Measurements from ENCODE around the gene PNCK.

DNA sequence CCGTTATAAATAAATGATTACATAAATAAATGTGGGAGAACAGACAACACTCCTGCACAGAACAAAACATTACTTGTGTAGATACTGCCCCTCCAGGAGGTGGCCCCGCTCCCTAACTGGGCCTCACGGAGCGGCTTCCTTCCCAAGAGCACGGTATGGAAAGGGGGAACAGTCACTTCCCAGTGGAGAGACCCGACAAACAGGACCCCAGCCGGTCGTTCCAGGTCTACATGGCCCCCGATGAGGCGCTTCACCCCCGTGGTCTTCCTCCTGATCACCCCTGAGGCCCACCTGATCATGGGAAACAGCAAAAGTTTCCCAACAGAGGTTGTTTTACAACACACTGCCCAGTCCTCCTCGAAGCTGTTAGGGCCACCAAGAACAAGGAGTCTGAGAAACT lies 7.6 kb upstream of the PNCK start:
- TF ChIP-seq, protein P1, sequence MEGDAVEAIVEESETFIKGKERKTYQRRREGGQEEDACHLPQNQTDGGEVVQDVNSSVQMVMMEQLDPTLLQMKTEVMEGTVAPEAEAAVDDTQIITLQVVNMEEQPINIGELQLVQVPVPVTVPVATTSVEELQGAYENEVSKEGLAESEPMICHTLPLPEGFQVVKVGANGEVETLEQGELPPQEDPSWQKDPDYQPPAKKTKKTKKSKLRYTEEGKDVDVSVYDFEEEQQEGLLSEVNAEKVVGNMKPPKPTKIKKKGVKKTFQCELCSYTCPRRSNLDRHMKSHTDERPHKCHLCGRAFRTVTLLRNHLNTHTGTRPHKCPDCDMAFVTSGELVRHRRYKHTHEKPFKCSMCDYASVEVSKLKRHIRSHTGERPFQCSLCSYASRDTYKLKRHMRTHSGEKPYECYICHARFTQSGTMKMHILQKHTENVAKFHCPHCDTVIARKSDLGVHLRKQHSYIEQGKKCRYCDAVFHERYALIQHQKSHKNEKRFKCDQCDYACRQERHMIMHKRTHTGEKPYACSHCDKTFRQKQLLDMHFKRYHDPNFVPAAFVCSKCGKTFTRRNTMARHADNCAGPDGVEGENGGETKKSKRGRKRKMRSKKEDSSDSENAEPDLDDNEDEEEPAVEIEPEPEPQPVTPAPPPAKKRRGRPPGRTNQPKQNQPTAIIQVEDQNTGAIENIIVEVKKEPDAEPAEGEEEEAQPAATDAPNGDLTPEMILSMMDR (conservative IDR thresholded peaks at IDR 0.05; ENCODE audit: low read depth, low read length), result no peak
- TF ChIP-seq EZH2 (IDR thresholded peaks at IDR 0.05; ENCODE audit: borderline replicate concordance, low read depth, low read length, poor library complexity, severe bottlenecking), result no peak

Measured in A673 (cell line).